Panc1 (cell line): Measurements from ENCODE around the gene HMGA1. TPM values are rescaled to one million over a fixed set of nuclear protein-coding genes. Genes with fewer than 3 reads are reported as not detected.
"Not testable (repeated sequence)": the region's sequence is repeated elsewhere in the genome, so short reads cannot be mapped to it uniquely, and the experiment has no call there.

ENCODE experiments used
- ATAC-seq: fragments of 200-7000 bp; cut with Tn5 transposase; 2 replicates; pipeline ENCODE4 v1.9.1; 2020; ENCODE audit warnings: mild to moderate bottlenecking, moderate library complexity
- BruUV-seq: library from RNA; stranded (reverse); fragments of 400-500 nt; replicated peaks from 2 replicates; lab custom pipeline; 2021; lab: Mats Ljungman, UMichigan
- CTCF ChIA-PET: fragments of 300-600 bp; sonication (Branson Sonifier 250); formaldehyde crosslinking; loops from one replicate; lab custom pipeline; 2022; ENCODE audit warnings: antibody characterized with exemption; lab: Charles Lee
- POLR2A ChIA-PET: fragments of 300-600 bp; sonication (Branson Sonifier 250); formaldehyde crosslinking; loops from one replicate; lab custom pipeline; 2022; ENCODE audit warnings: antibody characterized with exemption; lab: Charles Lee
- DNase-seq: peaks from one replicate; pipeline ENCODE4 v3.0.0-alpha.2; 2010; ENCODE audit warnings: low read depth, low spot score
- H3K27ac ChIP-seq: 2 replicates; pipeline ENCODE4 v1.5.1; 2011; ENCODE audit warnings: mild to moderate bottlenecking, low read length, inconsistent platforms
- H3K27me3 ChIP-seq: fragments of 200-500 bp; sonication (Bioruptor generic); 2 replicates; pipeline ENCODE4 v1.6.0; 2014; ENCODE audit warnings: low read length, inconsistent platforms; ENCODE audit not compliant: control insufficient read depth, insufficient read depth
- H3K36me3 ChIP-seq: fragments of 200-500 bp; sonication (Bioruptor generic); 2 replicates; pipeline ENCODE4 v1.5.1; 2014; ENCODE audit warnings: inconsistent platforms, mild to moderate bottlenecking, low read length, moderate library complexity; ENCODE audit not compliant: control insufficient read depth, insufficient read depth
- H3K4me1 ChIP-seq: 2 replicates; pipeline ENCODE4 v1.5.1; 2011; ENCODE audit warnings: inconsistent platforms, mild to moderate bottlenecking, low read length, moderate library complexity; ENCODE audit not compliant: control insufficient read depth, insufficient read depth
- H3K4me3 ChIP-seq, 2 experiments: 2 replicates each; pipeline ENCODE4 v1.5.1; 2011 to 2012; ENCODE audit warnings: low read depth in 2 of 2, low read length in 2 of 2, mild to moderate bottlenecking in 2 of 2, inconsistent platforms in 1 of 2, moderate library complexity in 1 of 2
- H3K9me3 ChIP-seq: fragments of 200-500 bp; sonication (Bioruptor generic); 2 replicates; pipeline ENCODE4 v1.5.1; 2014; ENCODE audit warnings: low read depth, mild to moderate bottlenecking, inconsistent platforms, low read length, moderate library complexity; ENCODE audit not compliant: control insufficient read depth, insufficient read depth
- POLR2AphosphoS5 ChIP-seq: IDR thresholded peaks from 2 replicates; pipeline ENCODE4 v1.6.1; 2012; ENCODE audit warnings: mild to moderate bottlenecking, low read depth, low read length, moderate library complexity
- SIN3A ChIP-seq: IDR thresholded peaks from 2 replicates; pipeline ENCODE4 v1.6.1; 2012; ENCODE audit warnings: low read depth, mild to moderate bottlenecking, low read length, moderate library complexity, borderline replicate concordance; ENCODE audit not compliant: insufficient read depth
- TCF7L2 ChIP-seq: IDR thresholded peaks from 2 replicates; pipeline ENCODE4 v1.6.1; 2011; ENCODE audit warnings: mild to moderate bottlenecking, low read depth, low read length, inconsistent platforms
- in situ Hi-C: cut with HindIII; loops from 2 replicates; pipeline ENCODE4 v1.10.0; 2016; ENCODE audit warnings: low sequenced_read_pairs, low pct_unique_long_range_greater_than_20kb
- intact Hi-C: fragments of 100-400 bp; cut with micrococcal nuclease; formaldehyde crosslinking; loops from one replicate; pipeline ENCODE4 v1.10.0; 2022; ENCODE audit not compliant: unreplicated experiment
- total RNA-seq: library from RNA; stranded (reverse); gene quantifications from one replicate; pipeline ENCODE4 v1.2.1, GENCODE V29; 2021; ENCODE audit not compliant: unreplicated experiment
- TF ChIP-seq, protein P1 (sequence below), 2 experiments: IDR thresholded peaks; 2 replicates each; pipeline ENCODE4 v1.6.1; 2011 to 2012; ENCODE audit warnings: low read depth in 2 of 2, control low read depth in 1 of 2, low read length in 1 of 2, mild to moderate bottlenecking in 1 of 2, moderate library complexity in 1 of 2; ENCODE audit not compliant: insufficient read depth in 1 of 2
- TF ChIP-seq, protein P2 (sequence below): fragments of 450-650 bp; IDR thresholded peaks from 2 replicates; pipeline ENCODE4 v1.5.1; 2017; ENCODE audit warnings: mild to moderate bottlenecking

The HMGA1 gene
- total RNA-seq, 1 experiment from 2014 or later, result 444 TPM

- in situ Hi-C loops, result no loop called here
Observed at GRCh38 chr6:34267746-34268145, 31.1 kb downstream of the HMGA1 start.

GRCh38 chr6:34269132-34269531, 32.5 kb downstream of the HMGA1 start:
- H3K36me3 ChIP-seq, intact Hi-C loops, H3K9me3 ChIP-seq, H3K27me3 ChIP-seq, H3K4me1 ChIP-seq, CTCF ChIA-PET, POLR2A ChIA-PET, DNase-seq, in situ Hi-C loops, ATAC-seq, H3K27ac ChIP-seq, BruUV-seq, H3K4me3 ChIP-seq: not testable (repeated sequence)

More at GRCh38 chr6:34267746-34268145, 31.1 kb downstream of the HMGA1 start:
- H3K9me3 ChIP-seq, result no peaks in the 10 kb centered on the region
- no peaks in the 10 kb centered on the region for H3K36me3 ChIP-seq
- TF ChIP-seq, protein P1, sequence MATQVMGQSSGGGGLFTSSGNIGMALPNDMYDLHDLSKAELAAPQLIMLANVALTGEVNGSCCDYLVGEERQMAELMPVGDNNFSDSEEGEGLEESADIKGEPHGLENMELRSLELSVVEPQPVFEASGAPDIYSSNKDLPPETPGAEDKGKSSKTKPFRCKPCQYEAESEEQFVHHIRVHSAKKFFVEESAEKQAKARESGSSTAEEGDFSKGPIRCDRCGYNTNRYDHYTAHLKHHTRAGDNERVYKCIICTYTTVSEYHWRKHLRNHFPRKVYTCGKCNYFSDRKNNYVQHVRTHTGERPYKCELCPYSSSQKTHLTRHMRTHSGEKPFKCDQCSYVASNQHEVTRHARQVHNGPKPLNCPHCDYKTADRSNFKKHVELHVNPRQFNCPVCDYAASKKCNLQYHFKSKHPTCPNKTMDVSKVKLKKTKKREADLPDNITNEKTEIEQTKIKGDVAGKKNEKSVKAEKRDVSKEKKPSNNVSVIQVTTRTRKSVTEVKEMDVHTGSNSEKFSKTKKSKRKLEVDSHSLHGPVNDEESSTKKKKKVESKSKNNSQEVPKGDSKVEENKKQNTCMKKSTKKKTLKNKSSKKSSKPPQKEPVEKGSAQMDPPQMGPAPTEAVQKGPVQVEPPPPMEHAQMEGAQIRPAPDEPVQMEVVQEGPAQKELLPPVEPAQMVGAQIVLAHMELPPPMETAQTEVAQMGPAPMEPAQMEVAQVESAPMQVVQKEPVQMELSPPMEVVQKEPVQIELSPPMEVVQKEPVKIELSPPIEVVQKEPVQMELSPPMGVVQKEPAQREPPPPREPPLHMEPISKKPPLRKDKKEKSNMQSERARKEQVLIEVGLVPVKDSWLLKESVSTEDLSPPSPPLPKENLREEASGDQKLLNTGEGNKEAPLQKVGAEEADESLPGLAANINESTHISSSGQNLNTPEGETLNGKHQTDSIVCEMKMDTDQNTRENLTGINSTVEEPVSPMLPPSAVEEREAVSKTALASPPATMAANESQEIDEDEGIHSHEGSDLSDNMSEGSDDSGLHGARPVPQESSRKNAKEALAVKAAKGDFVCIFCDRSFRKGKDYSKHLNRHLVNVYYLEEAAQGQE (IDR thresholded peaks at IDR 0.05; ENCODE audit: insufficient read depth in 1 of 2, low read depth in 2 of 2, low read length in 1 of 2), result no peak
- TF ChIP-seq SIN3A, result no peak
- no peak for TF ChIP-seq POLR2AphosphoS5
- TF ChIP-seq TCF7L2, result no peak
- TF ChIP-seq, protein P2, sequence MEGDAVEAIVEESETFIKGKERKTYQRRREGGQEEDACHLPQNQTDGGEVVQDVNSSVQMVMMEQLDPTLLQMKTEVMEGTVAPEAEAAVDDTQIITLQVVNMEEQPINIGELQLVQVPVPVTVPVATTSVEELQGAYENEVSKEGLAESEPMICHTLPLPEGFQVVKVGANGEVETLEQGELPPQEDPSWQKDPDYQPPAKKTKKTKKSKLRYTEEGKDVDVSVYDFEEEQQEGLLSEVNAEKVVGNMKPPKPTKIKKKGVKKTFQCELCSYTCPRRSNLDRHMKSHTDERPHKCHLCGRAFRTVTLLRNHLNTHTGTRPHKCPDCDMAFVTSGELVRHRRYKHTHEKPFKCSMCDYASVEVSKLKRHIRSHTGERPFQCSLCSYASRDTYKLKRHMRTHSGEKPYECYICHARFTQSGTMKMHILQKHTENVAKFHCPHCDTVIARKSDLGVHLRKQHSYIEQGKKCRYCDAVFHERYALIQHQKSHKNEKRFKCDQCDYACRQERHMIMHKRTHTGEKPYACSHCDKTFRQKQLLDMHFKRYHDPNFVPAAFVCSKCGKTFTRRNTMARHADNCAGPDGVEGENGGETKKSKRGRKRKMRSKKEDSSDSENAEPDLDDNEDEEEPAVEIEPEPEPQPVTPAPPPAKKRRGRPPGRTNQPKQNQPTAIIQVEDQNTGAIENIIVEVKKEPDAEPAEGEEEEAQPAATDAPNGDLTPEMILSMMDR, result no peak
- no peak overlapping the region for H3K27ac ChIP-seq
- no peaks in the 10 kb centered on the region for H3K27me3 ChIP-seq
- BruUV-seq, result no TSS peak
- no peaks in the 10 kb centered on the region for H3K4me1 ChIP-seq
- no peak for DNase-seq
- no peak overlapping the region for H3K4me3 ChIP-seq
- ChIA-PET POLR2A (no interaction called here), CTCF (no interaction called here)
- intact Hi-C loops, result no loop called here
- ATAC-seq, result no peak

GRCh38 chr6:34269658-34270341, 33.1 kb downstream of the HMGA1 start:
- ATAC-seq, H3K36me3 ChIP-seq, DNase-seq, POLR2A ChIA-PET, H3K9me3 ChIP-seq, H3K27me3 ChIP-seq, CTCF ChIA-PET, H3K4me1 ChIP-seq, BruUV-seq, in situ Hi-C loops, H3K4me3 ChIP-seq, intact Hi-C loops, H3K27ac ChIP-seq: not testable (repeated sequence)
